Bronchial epithelial cell (primary cell): ENCODE measurements around the gene SLC25A40. TPM values are rescaled to one million over a fixed set of nuclear protein-coding genes. Genes with fewer than 3 reads are reported as not detected.

Experiments used
- DNase-seq: peaks from one replicate; pipeline ENCODE4 v3.0.0-alpha.2; 2010; ENCODE audit warnings: low read depth
- FAIRE-seq: peaks from 2 replicates; lab custom pipeline; 2011; peaks lifted over from hg19 to GRCh38; lab: Jason Lieb, UNC
- H3K27me3 ChIP-seq: 2 replicates; pipeline ENCODE4 v1.5.1; 2011; ENCODE audit warnings: low read length; ENCODE audit not compliant: control insufficient read depth, insufficient read depth
- H3K36me3 ChIP-seq: 2 replicates; pipeline ENCODE4 v1.5.1; 2011; ENCODE audit warnings: low read length; ENCODE audit not compliant: control insufficient read depth, insufficient read depth
- H3K4me3 ChIP-seq: 2 replicates; pipeline ENCODE4 v1.5.1; 2011; ENCODE audit warnings: mild to moderate bottlenecking, low read depth, low read length, control low read depth
- CTCF ChIP-seq: IDR thresholded peaks from 2 replicates; pipeline ENCODE4 v1.5.1; 2011; ENCODE audit warnings: mild to moderate bottlenecking, moderate library complexity, low read length, control low read depth, inconsistent platforms; ENCODE audit not compliant: insufficient read depth, severe bottlenecking
- total RNA-seq: library from RNA; depleted of rRNA; stranded (reverse); fragments of >200 nt; gene quantifications from 2 replicates; pipeline ENCODE4 v1.2.1, GENCODE V29; 2014

Gene SLC25A40
- total RNA-seq, 1 donor from 2014 or later: 3.9 TPM

GRCh38 chr7:87797798-87798403 lies 78.3 kb downstream of the SLC25A40 start:
- no peaks in the 10 kb centered on the region for H3K27me3 ChIP-seq
- H3K36me3 ChIP-seq: no peaks in the 10 kb centered on the region
- peak; percentile 57 for TF ChIP-seq CTCF
- peak; percentile 83 for DNase-seq
- no peak for FAIRE-seq
- no peak overlapping the region for H3K4me3 ChIP-seq

GRCh38 chr7:87797395-87797794 lies 78.8 kb downstream of the SLC25A40 start:
- FAIRE-seq: no peak
- no peak overlapping the region for H3K4me3 ChIP-seq

GRCh38 chr7:87785368-87785995 lies 90.7 kb downstream of the SLC25A40 start:
- DNase-seq (no peak), FAIRE-seq (no peak)
- Histone ChIP-seq H3K36me3 (no peaks in the 10 kb centered on the region), H3K27me3 (no peaks in the 10 kb centered on the region), H3K4me3 (no peak overlapping the region)
- no peak for TF ChIP-seq CTCF

More at GRCh38 chr7:87797395-87797794, 78.8 kb downstream of the SLC25A40 start:
- DNase-seq: peak; percentile 9
- Histone ChIP-seq H3K36me3 (no peaks in the 10 kb centered on the region), H3K27me3 (no peaks in the 10 kb centered on the region)
- TF ChIP-seq CTCF: no peak

GRCh38 chr7:87784424-87784823 lies 91.7 kb downstream of the SLC25A40 start:
- DNase-seq (peak; percentile 4), FAIRE-seq (no peak)
- H3K4me3 ChIP-seq: no peak overlapping the region
- no peaks in the 10 kb centered on the region for H3K36me3 ChIP-seq
- TF ChIP-seq CTCF: peak; percentile 8
- no peaks in the 10 kb centered on the region for H3K27me3 ChIP-seq

Other genes starting within 250 kb of the SLC25A40 start
- 0.13 TPM in 1 of 2 replicates, not detected in the other for gene RUNDC3B, start 248.0 kb downstream of the SLC25A40 start, total RNA-seq
- gene DBF4, start 133 bp upstream of the SLC25A40 start, total RNA-seq: 5.8 and 9.7 TPM in 2 replicates
- gene ADAM22, start 57.9 kb upstream of the SLC25A40 start, total RNA-seq: under 0.01 TPM in 1 of 2 replicates, not detected in the other